ENCODE measurements around the gene CACHD1.

CACHD1 gene

DNA sequence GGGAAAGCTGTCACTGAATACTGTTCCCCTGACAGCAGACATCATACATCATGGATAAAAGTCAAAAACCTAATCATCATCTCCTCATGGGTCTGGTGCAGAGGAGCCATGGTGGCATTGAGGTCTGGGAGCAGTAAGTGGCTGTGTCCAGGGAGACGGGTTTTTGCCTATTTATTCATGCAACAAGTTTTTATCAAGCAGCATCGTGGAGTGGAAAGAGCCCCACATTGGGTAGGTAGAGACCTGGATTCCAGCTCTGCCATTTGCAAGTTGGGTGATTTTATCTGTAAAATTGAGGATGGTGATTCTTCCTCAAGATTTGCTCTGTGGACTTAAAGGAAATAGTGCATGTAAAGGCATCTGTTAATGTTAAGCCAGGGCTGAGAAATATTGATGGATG lies 4.2 kb downstream of the CACHD1 start:
- DNase-seq, result no peak

DNA sequence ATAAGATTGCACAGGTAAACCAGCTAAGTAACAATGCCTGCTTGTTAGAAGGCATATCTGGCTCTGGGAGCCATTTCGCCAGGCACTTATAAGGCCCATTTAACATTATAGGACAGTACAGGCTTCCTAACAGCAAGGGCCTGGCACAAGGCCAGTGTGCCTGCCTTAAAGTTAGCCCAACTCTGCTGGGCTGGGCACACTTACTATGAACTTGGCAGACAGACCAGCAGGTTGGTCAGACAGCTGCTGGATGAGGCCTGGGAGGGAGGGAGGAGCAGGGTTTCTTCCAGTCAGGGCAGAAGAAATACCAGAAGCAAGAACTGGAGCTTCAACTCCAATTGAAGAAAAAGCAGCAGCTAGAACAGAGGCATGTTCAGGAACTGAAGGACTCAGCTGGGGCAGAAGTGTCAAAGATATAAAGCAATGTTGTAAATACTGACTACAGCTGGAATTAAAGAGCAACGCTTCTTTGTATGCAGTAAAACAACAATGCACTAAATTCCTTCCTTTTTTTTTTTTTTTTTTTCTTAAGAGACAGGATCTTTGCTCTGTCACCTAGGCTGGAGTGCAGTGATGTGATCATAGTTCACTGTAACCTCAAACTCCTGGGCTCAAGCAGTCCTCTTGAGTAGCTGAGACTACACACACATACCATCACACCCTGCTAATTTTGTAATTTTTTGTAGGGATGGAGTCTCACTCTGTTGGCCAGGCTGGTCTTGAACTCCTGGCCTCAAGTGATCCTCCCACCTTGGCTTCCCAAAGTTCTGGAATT lies 4.9 kb downstream of the CACHD1 start:
- DNase-seq, result no peak

DNA sequence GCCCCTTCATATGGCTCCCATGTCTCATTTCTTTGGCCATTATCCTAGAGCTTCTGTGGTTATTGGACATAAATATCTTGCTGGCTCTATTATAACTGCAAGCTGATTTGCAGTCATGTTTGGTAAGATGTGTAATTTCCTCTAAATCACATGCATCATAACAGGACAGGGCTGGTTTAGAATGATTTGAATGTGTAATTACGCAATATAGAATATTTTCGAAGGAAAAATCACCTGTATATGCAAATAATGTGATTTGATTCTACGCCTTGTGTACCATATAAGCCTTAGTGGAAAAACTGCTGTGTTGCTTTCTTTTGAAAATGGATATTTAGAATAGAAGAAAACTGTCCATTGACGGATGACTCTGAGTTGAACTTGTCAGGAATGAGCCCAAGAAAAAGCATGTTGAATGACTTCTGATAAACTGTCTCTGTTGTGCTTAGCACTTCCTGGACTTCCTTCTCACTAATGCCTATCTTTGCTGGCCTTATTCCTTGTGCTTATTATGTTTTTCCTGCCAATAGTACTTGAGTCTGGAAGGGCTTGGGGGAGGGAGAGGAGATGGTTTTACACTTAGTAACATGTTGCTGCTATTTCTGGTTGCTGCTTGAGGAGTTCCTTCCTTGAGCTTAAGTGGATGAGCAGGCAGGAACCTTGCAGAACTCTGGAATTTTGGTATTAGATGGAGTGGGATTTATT lies 6.5 kb downstream of the CACHD1 start:
- DNase-seq, result no peak

DNA sequence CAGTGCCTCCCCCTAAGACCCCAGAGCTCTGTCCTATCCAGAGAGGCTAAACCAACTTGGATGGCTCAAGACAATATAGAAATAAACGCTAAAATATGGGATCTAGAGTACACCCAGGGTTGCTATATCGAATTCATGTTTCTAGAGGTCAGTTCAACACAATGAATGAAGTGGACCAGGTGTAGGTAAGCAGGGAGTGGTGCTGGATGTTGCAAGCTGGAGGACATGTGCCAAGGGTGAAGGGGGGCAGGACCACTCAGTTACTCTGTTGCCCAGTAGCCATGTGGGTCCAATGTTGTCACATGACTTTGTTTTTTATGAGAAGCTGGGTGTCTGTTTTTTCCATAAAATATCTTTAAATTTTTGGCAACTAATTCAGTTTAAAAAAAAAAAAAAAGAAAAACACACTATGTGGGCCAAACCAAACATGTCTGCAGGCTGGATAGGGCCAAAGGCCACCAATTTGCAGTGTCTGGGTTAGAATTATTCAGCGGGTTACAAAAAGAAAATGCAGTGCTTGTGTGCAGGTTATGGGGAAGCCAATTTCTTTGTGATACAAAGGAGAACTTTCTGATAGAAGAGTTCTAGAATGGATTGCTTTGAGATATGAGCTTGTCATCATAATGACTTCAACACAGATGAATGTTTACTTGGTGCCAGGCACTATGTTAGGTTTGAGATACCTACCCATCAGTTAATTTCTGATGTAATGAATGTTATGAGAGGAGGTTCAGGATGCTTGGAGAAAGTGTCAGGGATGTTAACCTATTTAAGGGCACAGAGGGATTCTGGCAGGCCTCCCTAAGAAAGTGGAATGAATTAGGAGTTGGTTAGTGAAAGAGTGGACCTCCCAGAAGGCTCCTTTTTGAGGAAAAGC lies 8.9 kb downstream of the CACHD1 start:
- no peak for DNase-seq

DNA sequence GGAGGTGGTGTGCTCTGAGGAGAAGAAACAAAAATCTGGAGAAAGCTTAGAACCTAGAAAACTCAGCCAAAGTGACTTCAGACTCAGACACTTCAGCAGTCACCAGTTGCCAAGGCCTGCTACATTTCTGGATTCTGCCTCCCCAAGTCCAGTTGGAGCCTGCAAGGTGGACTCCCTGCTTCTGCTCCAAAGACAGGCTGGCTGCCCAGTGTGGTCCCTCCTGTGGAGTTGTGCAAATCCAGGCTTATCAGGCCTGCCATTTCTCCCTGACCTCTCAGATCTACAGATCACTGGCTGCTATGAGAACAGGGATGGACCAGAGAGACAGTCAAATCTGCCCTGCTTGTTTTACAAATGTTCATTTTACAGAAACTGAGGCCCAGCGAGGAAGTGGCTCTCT lies 9.9 kb downstream of the CACHD1 start:
- DNase-seq, result no peak

DNA sequence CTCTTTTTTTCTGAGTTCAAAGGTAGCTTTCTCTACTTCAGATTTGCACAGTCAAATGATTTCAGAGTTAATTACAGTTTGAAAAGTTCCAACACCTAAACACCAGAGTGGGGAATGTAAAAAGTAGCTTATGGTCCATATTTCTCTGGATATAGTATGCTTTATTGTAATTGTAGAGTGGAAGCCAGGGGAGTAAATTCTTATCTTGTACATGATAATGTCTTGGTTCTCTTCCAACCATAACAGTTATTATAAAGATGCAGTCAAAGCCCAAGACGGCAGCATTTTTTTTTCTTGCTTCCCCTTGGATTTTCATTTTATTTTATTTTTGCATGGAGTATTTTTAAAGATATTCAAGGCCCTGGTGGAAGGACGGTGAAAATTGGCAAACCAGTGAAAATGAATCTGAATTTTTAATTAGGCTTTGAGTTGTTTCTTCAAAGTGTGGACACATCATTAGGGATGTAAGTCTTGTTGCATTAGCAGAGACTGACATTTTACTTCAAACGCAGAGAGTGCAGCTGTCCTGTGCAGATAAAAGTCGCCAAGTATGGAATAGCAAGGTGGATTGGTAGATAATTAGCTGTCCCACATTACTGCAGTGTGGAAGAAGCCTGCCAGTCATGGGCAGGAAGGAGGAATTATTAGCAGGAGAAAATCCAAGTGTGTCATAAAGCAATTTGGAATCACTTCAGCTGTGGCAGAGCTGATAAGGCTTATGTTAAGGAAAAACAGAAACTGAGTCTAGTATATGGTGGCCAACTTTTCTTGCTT lies 11.3 kb downstream of the CACHD1 start:
- DNase-seq, result no peak

DNA sequence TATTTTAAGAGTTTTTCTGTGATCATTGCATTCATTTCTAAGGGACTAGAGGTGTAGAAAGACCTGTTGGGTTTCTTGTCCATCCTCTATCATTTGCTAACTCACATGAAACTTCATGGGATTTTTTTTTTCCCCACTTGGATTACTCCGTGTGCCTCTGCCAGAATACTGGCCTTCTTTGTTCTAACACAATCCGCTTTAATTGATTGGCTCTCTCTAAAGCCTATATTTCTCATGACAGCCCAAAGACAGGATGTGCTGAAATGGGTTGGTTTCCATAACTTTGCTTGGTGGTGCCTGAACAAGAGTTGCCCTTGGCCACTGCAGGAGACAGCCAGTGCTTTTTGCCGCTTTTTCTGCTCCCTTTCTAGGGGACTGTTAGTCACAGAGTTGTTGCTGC lies 12.2 kb downstream of the CACHD1 start:
- no peak for DNase-seq

DNA sequence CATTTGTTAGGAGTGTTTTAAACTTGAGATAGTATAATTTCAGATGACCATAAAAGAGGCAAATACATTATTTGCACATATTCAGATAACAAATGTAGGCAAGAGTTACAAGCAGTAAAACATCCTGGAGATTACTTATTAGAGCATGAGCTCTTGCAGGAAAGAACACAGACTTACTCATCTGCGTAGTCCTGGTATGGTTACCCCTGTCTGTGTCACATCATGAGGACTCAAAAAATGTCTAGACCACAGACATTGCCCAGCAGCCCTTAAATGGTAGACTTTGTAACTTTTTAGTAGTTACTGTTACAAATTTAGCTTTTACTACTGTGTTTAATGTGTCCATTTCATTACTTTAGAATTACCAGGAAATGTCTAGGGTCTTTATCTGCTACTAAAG lies 12.8 kb downstream of the CACHD1 start:
- DNase-seq, result no peak

DNA sequence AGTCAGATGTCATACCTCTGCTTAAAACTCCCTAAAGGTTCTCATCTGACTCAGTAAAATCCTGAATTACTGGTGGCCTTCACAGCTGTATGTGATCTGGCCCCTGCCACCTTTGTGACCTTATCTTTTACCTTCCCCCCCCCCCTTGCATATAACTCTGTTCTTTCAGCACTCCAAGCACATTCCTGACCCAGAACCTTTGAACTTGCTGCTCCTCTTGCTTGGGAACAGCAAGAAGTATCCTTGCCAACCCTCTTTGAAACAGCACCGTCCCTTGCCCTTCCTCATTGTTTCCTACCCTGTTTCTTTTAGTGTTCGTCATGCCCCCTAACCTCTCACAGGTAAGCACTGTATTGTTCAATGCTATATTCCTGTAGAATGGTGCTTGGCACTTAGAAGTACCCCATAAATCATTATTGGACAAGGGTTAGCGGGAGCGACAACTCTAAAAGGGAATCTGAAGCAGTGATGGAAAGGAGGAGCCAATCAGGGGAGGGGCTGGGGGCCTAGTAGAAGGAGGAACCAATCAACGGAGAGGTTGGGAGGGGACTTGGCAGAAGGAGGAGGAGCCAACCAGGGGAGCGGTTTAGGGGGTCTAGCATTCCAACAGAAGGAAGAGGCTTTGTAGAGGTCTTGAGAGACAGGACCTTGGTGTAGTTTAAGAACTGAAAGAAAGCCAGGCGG lies 13.9 kb downstream of the CACHD1 start:
- DNase-seq, result no peak

DNA sequence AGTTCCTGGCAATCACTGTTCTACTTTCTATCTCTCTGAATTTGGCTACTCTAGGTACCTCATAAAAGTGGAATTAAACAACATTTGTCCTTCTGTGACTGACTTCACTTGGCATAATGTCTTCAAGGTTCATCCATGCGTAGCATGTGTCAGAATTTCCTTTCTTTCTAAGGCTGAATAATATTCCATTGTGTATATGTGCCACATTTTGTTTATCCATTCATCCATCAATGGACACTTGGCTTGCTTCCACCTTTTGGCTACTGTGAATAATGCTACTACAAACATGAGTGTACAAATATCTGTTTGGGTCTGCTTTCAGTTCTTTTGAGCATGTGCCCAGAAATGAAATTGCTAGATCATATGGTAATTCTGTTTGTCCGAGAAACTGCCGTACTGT lies 14.7 kb downstream of the CACHD1 start:
- DNase-seq, result no peak

DNA sequence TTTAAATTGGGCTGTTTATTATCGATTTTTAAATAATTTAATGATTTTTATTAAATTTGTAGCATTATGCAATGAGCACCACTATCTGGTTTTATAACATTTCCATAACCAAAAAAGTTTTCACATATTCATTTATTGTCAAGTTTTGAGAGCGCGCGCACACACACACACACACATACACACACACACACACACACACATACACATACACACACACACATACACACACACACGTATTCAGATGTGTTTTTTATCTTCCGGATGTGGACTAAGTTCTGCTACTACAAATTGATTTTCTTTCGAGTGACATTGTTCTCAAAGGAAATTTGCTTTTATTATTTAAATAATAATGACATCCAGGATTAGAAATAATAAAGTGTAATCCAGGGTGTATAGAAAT lies 16.3 kb downstream of the CACHD1 start:
- no peak for DNase-seq

DNA sequence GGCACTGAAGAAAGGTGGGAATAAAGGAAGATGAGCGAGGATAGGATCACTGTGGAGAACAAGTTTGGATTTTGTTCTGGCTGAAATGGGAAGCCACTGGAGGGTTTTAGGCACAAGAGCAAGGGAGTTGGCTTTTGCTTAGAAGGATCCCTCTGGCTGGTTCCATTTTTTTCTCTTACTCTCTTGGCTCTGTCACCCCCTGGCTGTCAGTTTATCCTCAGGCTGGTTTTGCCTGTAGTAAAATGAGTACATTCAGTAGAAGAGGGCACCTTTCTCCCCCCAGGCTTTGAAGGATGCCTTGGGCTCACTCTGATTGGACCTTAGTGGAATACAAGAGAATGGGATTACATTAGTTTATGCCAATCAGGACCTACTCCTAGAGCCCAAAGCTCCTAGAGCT lies 17.1 kb downstream of the CACHD1 start:
- no peak for DNase-seq

DNA sequence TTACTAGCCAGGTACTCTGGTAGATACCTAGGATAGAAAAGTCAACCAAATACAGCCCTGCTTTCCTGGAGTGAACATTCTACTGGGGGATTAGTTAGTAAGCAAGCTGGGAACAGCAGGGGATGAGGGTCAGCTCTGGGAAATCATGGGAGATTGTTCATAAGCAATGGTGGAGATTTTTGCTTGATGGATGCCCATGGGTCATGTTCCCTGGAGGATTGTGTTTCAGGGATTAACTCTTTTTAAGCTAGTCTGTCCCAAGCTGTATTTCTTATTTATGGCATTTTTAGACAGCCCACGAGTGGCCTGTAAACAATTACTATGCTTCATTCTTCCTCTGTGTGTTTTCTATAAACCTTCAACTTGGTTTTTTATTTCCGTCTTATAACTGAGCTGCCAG lies 18.9 kb downstream of the CACHD1 start:
- DNase-seq, result no peak

DNA sequence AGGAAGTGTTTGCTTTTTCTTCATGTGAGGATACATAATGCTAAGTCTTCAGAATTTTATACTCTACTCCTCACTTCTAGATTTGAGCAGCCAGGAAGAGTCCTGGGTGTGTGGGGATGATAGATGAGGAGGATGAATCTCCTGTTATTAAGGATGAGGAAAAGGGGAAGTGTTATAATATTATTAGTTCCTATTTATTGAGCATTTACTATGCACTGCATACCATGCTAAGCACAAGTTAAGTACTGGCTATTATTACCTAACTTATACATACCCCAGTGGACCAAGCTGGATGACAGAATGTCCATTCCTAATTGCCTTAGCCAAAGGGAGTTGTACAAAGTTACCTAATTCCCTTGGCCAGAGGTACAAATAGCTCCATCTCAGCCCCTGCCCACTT lies 19.8 kb downstream of the CACHD1 start:
- no peak for DNase-seq

DNA sequence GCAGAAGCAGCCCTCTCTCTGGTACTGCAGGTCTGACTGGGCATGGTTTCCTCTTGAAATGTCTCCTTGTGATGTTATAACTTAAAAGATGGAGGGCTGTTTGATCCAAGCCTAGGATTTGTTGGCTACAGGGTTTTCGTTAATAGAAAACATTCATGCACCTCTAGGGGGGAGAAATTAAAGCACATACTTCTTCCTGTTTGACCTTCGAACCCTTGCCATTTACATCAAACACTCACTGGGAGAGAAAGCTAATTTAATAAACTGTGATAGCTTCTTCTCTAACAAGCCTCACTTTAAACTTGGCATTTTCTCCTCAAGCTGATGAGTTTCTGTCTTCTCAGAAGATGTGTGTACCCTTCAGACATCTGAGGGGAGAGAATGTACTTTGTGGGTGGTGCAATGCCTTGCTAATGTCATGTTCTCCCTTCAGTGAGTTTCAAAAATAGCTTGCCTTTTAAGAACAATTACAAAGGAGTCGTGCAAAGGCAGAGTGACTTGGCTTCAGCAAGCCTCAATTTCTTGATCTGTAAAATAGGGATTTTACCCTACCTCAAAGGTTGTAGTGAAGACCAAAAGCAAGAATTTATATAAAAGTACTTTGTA lies 20.4 kb downstream of the CACHD1 start:
- DNase-seq, result no peak

DNA sequence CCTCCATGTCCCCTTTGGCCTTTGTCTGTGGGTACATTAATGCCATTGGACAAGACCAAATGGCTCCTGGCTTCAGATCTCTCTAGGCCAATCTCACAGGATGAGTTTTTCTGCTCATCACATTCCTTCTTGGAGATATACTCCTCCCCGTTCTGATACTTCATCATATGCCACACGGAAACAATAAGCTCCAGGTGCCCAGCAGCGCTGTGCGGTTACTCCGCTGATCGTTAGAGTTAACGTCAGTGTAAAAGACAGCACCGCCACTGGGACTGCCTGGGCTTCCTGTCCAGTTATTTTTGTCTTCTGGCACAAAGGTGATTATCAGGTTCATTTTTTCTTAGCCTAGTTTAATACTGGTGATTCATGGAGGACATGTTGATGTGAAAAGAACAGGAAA lies 22.5 kb downstream of the CACHD1 start:
- no peak for DNase-seq

DNA sequence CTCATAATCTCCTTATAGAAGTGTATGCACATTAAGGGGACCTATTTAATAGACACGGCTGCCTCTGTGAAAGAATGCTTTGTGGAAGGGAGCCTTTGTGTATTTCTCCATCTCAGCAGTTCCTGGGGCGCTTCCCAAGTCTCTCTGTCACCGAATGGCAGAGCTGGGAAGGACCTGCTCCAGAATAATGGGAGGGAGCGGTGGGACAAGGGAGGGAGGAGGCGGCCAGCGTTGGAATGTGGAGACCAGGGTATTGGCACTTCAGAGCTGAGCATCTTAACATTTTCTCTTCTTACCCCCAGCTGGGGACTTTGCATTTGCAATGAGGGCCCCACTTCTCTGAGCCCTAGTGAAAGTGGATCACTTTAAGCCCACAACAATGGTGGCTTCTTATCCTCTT lies 23.9 kb downstream of the CACHD1 start:
- no peak for DNase-seq

DNA sequence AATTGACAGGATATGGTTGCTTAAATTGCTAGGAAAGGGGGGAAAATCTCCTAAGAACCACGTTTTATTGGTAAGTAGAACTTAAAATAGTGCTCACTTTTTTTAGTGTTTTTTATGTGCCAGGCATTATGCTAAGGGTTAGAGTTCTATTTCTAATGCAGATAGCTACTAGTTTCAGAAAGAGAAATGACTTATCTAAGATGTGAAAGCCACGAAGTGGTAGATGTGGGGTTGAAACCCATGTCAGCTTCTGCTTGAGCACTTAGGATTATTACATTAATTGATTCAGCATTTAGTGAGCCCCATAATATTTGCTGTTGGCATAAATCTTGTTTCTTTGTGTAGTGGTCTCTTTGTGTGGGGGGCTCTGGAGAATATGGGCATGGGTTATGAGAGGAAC lies 24.7 kb downstream of the CACHD1 start:
- DNase-seq, result no peak

DNA sequence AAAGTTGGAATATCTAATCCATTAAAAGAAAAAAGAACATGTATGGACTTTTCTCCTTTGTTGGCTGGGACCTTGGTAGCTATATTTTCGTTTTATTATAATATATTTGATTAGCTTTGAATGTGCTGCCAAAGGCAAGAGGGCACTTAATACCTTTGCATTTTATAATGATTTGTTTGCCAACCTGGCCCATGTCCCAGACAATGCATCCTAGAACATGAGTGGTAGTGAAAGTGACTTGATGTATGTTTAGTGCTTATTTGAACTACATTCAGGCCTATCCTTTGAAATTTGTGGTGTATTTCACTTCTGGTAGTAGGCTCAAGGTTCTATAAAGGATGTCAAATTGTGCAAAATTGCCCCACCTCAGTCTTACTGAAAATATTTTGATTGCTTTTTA lies 25.9 kb downstream of the CACHD1 start:
- DNase-seq, result no peak

DNA sequence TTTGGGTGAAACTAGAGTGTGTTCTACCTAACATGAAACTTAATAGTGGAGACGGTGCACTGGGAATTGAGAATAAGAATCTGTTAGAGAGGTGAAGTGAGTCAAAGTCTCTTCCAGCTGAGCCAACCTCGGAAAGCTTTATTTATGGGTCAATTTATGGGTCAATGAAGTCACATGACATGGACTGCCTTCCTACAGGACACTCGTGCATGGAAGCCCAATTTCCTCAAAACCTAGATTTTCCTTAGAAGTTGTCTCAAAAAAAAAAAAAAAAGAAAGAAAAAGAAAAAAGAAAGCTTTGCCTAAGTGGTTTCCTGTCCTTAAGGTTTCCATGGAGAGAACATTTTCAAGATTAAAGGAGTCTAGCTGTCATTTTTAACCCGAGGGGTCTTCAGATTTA lies 26.7 kb downstream of the CACHD1 start:
- no peak for DNase-seq

DNA sequence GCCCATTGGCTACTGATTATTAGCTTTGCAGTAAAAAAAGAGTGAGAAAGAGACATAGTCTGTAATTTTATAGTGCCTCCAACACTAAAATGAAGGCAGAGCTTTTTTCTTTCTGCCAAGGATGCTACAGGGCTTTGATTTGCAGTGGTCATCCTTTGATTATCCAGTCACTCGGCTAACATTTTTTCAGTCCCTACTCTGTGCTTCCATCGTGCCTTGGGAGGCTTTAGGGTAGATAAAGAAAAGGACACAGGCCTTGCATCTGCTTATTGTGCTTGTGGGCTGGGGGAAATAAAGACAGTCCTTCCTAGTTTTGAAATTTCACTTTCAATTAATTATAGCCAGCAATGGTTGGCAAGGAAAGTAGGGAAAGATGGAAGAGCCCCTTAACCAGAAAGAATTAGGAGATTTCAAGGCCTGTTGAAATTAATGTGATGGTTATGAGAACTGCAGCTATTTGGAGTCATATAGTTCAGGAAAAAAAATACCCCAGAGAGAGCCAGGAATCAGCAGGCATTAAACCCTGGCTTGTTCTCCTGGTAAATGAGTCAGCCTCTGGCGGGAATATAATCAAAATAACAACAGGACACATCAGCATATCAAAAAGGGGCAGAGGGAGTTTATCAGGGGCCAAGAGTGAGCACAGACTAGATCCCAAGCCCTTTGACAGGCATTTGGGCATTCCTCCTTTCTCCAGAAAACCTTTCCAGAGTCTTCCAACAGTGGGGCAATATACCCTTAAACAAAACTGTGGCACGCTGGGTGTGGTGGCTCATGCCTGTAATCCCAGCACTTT lies 27.4 kb downstream of the CACHD1 start:
- no peak for DNase-seq
